DMS53 treated with DMSO at 0.1 percent for 48 hours (cell line): ENCODE measurements around the gene ATXN7L1.
A peak's percentile ranks its signal among the peaks of the same experiment; 100 is the strongest.

Source experiments
- DNase-seq: peaks from one replicate; lab custom pipeline; 2025; ENCODE audit not compliant: unreplicated experiment; lab: John Stamatoyannopoulos, UW

ATXN7L1 gene

DNA sequence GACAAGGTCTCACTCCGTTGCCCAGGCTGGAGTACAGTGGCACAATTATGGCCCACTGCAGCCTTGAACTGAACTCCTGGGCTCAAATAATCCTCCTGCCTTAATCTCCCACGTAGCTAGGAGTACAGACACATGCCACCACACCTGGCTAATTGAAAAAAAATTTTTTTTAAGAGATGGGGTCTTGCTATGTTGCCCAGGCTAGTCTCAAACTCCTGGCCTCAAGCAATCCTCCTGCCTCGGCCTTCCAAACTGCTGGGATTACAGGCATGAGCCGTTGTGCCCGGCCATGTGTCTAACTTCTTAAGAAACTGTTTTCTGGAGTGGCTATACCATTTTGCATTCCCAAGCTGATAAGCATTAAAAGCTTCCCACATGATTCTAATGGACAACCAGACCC lies 285.6 kb downstream of the ATXN7L1 start:
- no peak for DNase-seq

- peak; percentile 89 for DNase-seq
These were observed 286.9 kb downstream of the ATXN7L1 start for GRCh38 chr7:105589356-105590077.

DNA sequence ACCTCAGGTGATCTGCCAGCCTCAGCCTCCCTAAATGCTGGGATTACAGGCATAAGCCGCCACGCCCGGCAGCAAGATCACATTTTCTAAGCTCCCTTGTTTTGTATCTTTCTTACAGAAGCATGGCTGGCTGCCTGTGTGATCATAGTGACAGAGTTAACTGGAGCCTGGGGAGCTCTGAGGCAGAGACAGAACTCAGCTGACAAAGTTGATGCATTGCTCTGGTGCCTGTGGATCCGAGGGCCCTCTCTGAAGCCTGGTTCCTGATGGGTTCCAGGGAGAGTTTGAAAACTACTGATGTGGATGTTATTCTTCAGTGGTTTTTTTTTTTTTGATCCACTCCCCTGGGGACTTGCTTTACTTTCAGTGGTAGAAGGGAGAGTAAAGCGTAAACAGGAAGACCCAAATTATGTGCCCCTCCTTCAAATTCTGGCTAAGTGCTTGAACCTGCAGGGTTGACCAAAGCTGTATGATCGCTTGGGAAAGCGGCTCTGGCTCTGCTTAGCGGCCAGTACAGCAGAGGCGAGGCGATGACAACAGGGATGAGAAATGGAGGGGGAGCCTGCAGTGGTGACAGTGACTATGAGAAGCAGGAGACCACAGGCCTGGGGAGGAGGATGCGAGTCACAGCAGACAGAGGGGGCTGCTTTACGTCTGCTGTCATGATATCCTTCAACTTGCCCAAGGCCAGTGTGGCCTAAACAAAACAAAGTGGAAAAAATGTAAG lies 288.3 kb downstream of the ATXN7L1 start:
- no peak for DNase-seq

GRCh38 chr7:105585850-105586500 lies 290.4 kb downstream of the ATXN7L1 start:
- DNase-seq, result no peak

- no peak for DNase-seq
These were observed 292.2 kb downstream of the ATXN7L1 start for GRCh38 chr7:105584165-105584564.

- DNase-seq, result no peak
These were observed 293.3 kb downstream of the ATXN7L1 start for GRCh38 chr7:105583061-105583460.

GRCh38 chr7:105581066-105581811 lies 295.2 kb downstream of the ATXN7L1 start, which contains the start of gene EFCAB10:
TSS of gene EFCAB10 (minus strand) at chr7:105581493. CDS start at chr7:105581463, 30 bp downstream.
- peak; percentile 93 for DNase-seq

DNA sequence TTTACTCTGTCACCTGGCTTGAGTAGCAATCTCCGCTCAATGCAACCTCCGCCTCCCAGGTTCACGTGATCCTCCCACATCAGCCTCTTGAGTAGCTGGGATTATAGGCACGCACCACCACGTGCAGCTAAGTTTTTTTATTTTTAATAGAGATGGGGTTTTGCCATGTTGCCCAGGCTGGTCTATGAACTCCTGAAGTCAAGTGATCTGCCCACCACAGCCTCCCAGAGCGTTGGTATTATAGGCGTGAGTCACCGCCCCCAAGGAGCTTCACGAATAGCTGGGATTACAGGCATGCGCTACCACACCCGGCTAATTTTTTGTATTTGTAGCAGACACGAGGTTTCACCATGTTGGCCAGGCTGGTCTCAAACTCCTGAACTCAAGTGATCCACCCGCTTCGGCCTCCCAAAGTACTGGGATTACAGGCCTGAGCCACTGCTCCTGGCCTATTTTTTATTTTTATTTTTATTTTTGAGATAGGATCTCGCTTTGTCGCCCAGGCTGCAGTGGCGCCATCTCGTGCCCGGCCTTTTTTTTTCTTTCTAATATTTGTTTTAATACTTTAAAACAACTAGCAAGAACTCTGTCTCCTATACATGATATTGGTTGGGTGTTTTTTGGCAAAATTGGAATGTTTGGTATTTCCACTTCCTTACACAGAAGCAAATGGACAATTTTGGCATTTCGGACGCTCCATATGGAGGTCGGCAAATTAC lies 296.2 kb downstream of the ATXN7L1 start:
- DNase-seq, result peak; percentile 30

DNA sequence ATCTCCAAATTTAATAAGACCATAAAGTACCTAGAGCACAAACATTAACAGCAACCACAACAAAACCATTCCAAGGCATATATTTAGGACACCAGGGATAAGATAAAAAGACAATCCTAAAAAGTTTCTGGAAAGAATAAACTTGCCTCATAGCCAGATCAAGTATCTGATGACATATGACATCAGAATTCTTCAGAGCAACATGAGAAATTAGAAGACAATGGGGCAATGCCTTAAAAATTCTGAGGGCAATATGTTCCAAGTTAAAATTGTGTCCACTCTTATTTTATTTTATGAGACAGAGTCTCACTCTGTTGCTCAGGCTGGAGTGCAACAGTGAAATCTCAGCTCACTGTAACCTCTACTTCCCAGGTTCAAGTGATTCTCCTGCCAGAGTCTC lies 297.9 kb downstream of the ATXN7L1 start:
- DNase-seq, result no peak

- DNase-seq, result no peak
These were observed 299.1 kb downstream of the ATXN7L1 start for GRCh38 chr7:105577251-105577650.

DNA sequence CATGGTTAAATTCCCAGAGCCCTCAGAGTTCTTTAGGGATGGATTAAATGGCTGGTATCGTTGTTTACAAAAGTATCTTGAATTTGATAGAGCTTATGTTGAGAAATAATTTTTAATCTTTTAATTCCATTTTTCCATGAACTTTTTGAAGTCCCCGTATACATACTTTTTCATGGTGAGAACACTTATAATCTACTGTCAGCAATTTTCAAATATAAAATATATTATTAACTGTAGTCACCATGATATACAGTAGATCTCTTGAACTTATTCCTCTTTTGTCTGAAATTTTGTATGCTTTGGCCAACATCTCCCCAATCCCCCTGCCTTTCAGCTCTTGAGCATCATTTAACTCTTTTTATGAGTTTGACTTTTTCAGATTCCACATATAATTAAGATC lies 304.5 kb downstream of the ATXN7L1 start:
- no peak for DNase-seq

DNA sequence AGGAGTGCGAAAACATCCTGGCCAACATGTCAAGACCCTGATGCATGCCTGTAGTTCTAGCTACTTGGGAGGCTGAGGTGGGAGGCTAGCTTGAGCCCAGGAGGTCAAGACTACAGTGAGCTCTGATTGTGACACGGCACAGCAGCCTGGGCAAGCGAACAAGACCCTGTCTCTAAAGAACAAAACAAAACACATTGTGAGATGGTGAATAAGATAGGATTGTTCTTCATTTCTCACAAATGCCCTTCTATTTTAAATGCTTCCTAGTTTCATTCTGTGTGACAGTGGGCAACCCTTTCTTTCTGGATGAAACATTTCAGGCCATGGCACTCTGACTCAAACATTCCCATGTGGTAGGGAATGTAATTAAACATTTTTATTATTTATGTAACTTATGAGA lies 308.6 kb downstream of the ATXN7L1 start:
- DNase-seq, result no peak

GRCh38 chr7:105567024-105567423 lies 309.4 kb downstream of the ATXN7L1 start:
- no peak for DNase-seq

DNA sequence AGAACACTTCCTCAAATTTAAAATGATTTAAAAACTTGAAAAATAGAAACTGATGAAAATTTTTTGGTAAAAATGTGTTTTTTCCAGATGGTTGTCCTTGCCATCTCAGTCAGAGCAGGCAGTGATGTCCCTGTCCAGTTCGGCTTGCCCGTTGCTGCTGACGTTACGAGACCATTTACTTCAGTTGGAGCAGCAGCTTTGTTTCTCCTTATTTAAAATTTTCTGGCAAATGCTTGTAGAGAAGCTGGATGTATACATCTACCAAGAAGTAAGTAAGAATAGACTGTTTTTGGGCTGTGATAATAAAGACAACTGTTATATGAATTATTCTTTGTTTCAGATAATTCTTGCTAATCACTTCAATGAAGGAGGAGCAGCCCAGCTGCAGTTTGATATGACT lies 311.2 kb downstream of the ATXN7L1 start:
- DNase-seq, result no peak

DNA sequence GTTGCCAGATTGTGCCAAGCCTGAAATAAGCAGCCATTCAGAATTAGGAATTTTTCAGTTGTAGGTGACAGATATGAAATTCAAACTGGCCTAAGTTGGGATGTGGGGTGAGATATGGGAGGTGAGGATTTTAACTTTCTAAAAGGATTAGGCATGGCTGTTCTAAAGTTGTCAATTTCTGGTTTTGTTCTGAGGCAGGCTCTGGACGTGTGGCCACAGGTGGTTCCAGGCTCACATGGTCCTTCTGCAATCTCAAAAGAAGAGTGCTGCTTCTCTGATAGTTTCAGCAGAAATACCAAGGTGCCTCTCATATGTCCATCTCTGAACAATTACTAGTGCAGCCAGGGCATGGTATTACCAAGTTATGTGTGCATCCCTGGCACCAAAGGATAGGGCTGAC lies 316.5 kb downstream of the ATXN7L1 start:
- no peak for DNase-seq
